Stimulated activated CD4-positive, alpha-beta T cell treated with anti-CD3 and anti-CD28 coated beads, TNF-alpha, amount 100 ng/mL, for 24 hours (primary cell): ENCODE data around the gene REEP6.

ENCODE experiments used
- DNase-seq, 3 experiments: peaks; one replicate each; pipeline ENCODE4 v3.0.0-alpha.2; 2020; ENCODE audit warnings: low read depth in 3 of 3

Gene REEP6

DNA sequence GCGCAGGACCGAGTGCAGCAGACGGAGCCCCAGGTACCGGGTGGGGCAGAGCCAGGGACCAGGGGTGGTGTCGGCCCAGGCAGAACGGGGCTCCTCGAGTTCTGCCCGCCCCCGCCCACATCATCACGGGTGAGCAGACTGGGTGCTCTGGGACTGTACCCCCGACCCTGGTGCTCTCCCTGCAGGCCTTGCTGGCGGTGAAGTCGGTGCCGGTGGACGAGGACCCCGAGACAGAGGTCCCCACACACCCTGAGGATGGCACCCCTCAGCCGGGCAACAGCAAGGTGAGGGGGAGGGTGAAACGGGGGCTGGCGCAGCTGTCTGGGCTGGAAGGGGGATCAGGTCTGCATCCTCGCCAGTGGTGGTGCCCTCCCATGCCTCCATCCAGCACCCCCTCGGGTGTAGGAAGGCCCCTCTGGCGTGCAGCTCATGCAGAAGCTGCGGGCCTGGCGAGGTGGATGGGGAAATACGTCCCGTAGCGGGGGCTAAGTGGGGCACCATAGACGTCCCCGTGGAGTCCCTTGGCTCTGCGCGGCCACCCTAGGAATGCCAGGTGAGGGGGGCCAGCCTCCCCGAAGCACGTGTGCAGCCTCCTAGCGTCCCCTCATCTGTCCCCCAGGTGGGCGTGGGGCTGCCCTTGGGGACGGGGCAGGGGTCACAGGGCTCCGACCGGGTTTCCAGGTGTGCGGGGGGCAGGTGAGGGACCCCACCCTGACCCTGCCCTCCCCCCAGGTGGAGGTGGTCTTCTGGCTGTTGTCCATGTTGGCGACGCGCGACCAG lies 34.7 kb upstream of the REEP6 start:
- no peak for DNase-seq

- DNase-seq = no peak
These were observed 33.8 kb upstream of the REEP6 start for GRCh38 chr19:1457031-1457739.

- DNase-seq = no peak
These were observed 33.1 kb upstream of the REEP6 start for GRCh38 chr19:1457892-1458291.

DNA sequence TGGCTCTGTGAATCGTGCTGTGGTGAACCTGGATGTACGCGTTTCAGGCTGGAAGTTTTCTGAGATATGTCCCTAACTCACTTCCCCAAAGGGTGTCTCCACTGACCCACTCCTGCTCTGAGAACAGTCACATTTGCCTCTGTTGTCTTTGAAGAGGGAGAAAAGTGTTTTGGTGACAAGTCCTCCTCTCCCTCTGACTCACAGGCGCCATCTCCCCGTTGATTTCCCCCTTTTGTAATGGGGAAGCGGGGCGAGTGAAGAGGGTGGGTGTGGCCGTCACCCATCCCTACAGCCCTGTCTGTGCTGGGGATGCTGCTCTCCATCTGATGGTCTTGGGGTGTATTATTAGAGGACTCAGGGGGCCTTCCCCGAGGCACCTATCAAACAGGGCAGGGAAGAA lies 31.5 kb upstream of the REEP6 start:
- no peak for DNase-seq

DNA sequence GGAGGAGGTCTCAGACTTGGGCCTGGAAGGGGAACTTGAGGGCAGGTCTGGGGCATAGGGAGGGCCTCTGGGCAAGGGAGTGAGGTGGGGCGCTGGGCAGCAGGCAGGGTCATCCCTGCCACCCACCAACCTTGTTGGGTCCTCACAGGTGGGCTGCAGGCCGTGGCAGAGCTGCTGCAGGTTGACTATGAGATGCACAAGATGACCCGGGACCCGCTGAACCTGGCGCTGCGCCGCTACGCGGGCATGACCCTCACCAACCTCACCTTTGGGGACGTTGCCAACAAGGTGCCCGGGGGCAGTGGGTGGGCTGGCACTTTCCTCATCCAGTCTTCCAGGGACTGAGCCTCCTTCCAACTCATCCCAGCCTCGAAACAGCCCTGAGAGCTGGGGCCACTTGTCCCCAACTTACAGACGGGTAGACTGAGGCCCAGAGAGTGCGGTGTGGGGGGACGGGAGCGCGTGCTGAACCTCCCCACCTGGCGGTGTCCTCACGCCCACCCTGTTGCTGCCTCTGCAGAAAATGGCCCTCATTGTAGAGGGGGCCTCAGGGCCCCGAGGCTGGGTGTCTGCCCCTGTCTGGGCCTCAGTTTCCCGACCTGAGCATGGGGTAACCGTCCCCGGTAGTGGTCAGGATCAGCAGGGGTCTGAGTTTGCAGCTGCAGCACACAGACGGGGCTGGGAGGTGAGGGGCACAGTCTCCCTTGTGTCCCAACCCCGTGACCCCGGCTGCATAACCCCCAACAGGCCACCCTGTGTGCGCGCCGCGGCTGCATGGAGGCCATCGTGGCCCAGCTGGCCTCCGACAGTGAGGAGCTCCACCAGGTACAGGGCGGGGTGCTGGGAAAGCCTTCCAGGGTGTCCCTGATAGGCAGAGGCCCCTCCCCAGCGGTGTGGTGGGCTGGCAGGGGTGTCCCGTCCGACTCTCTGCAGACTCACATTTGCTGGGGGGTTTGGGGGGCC lies 30.7 kb upstream of the REEP6 start:
- DNase-seq = no peak

GRCh38 chr19:1461862-1462261 lies 29.1 kb upstream of the REEP6 start:
- no peak for DNase-seq

DNA sequence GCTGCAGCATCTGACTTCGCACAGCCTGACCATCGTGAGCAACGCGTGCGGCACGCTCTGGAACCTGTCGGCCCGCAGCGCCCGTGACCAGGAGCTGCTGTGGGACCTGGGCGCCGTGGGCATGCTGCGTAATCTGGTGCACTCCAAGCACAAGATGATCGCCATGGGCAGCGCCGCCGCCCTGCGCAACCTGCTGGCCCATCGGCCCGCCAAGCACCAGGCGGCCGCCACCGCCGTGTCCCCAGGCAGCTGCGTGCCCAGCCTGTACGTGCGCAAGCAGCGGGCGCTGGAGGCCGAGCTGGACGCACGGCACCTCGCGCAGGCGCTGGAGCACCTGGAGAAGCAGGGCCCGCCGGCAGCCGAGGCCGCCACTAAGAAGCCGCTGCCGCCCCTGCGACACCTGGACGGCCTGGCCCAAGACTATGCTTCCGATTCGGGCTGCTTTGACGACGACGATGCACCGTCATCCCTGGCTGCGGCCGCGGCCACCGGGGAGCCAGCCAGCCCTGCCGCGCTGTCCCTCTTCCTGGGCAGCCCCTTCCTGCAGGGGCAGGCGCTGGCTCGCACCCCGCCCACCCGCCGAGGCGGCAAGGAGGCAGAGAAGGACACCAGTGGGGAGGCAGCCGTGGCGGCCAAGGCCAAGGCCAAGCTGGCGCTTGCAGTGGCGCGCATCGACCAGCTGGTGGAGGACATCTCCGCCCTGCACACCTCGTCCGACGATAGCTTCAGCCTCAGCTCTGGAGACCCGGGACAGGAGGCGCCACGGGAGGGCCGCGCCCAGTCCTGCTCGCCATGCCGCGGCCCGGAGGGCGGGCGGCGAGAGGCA lies 25.6 kb upstream of the REEP6 start:
- DNase-seq = no peak

DNA sequence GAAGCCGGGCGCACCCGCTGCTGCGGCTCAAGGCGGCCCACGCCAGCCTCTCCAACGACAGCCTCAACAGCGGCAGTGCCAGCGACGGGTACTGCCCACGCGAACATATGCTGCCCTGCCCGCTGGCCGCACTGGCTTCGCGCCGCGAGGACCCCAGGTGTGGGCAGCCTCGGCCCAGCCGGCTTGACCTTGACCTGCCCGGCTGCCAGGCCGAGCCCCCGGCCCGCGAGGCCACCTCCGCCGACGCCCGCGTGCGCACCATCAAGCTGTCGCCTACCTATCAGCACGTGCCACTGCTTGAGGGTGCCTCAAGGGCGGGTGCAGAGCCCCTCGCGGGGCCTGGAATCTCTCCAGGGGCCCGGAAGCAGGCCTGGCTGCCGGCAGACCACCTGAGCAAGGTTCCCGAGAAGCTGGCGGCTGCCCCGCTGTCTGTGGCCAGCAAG lies 24.9 kb upstream of the REEP6 start:
- DNase-seq = no peak

GRCh38 chr19:1466461-1467214 lies 24.3 kb upstream of the REEP6 start:
- no peak for DNase-seq

DNA sequence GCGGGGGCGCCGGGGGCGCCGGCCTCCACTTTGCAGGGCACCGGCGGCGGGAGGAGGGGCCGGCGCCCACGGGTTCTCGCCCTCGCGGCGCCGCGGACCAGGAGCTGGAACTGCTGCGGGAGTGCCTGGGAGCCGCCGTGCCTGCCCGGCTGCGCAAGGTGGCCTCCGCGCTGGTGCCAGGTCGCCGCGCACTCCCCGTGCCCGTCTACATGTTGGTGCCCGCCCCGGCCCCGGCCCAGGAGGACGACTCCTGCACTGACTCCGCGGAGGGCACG lies 23.8 kb upstream of the REEP6 start:
- DNase-seq = no peak

DNA sequence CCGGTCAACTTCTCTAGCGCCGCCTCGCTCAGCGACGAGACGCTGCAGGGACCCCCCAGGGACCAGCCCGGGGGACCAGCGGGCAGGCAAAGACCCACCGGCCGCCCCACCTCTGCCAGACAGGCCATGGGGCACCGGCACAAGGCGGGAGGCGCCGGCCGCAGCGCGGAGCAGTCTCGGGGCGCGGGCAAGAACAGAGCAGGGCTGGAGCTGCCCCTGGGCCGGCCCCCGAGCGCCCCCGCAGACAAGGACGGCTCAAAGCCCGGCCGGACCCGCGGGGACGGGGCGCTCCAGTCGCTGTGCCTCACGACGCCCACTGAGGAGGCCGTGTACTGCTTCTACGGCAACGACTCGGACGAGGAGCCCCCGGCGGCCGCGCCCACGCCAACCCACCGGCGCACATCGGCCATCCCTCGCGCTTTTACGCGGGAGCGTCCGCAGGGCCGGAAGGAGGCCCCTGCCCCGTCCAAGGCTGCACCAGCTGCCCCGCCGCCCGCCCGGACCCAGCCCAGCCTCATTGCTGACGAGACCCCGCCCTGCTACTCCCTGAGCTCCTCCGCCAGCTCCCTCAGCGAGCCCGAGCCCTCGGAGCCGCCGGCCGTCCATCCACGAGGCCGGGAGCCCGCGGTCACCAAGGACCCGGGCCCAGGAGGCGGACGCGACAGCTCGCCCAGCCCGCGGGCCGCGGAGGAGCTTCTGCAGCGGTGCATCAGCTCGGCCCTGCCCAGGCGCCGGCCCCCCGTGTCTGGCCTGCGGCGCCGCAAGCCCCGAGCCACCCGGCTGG lies 23.3 kb upstream of the REEP6 start:
- no peak for DNase-seq

DNA sequence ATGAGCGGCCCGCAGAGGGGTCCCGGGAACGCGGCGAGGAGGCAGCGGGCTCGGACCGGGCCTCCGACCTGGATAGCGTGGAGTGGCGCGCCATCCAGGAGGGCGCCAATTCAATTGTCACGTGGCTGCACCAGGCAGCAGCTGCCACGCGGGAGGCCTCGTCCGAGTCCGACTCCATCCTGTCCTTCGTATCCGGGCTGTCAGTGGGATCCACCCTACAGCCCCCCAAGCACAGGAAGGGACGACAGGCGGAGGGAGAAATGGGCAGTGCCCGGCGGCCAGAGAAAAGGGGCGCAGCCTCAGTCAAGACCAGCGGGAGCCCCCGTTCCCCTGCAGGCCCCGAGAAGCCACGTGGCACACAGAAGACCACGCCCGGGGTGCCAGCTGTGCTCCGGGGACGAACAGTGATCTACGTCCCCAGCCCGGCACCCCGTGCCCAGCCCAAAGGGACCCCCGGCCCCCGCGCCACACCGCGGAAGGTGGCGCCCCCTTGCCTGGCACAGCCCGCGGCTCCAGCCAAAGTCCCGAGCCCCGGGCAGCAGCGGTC lies 22.6 kb upstream of the REEP6 start:
- no peak for DNase-seq

- peak in 1 of 3 experiments; percentile 54 for DNase-seq
These were observed 22.1 kb upstream of the REEP6 start for GRCh38 chr19:1468821-1469254.

DNA sequence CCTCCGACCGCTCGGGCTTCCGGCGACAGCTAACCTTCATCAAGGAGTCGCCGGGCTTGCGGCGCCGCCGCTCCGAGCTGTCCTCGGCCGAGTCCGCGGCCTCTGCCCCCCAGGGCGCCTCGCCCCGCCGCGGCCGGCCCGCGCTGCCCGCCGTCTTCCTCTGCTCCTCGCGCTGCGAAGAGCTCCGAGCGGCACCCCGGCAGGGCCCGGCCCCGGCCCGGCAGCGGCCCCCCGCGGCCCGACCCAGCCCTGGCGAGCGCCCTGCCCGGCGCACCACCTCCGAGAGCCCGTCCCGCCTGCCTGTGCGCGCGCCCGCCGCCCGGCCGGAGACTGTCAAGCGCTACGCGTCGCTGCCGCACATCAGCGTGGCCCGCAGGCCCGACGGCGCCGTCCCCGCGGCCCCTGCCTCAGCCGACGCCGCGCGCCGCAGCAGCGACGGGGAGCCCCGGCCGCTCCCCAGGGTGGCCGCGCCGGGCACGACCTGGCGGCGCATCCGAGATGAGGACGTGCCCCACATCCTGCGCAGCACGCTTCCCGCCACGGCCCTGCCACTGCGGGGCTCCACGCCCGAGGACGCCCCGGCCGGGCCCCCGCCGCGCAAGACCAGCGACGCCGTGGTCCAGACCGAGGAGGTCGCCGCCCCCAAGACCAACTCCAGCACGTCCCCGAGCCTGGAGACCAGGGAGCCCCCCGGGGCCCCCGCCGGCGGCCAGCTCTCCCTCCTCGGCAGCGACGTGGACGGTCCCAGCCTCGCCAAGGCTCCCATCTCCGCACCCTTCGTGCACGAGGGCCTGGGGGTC lies 21.5 kb upstream of the REEP6 start:
- DNase-seq = no peak

GRCh38 chr19:1470055-1470304 lies 21.0 kb upstream of the REEP6 start:
- no peak for DNase-seq

DNA sequence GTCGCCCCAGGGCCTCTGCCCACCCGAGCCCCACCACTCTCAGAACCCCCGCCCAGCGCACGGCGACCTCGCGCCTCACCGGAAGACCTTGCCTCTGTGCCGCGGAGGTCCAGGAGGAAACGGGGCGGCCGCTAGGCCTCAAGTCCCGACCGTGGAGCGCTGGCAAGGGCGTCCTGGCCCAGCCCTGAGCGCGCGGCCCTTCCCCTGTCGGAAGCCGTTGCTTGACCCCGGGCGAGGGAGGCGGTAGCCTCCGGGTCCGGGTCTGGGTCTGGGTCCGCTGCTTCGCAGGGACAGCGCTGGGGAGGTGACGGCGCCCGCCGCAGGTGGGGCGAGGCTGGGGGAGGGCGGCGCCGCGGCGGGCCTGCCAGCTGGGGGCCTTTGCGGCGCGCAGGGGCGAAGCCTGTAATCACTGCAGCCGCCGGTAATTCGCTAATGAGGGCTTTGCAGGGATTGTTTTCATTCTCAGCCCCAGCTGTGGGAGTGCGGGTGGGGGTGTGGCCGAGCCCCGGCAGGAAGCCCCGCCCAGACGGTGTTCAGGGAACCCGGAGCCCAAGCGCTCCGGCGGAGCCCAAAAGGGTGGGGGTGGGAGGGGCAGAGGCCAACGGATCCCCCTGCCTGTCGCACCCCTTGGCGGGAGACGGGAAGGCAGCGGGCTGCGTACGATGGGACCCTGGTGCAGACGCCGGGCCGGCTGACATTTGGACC lies 20.5 kb upstream of the REEP6 start:
- DNase-seq = peak; percentile 51 to 79 (median 52)

- no peak for DNase-seq
These were observed 19.9 kb upstream of the REEP6 start for GRCh38 chr19:1471010-1471514.

- DNase-seq = no peak
These were observed 19.3 kb upstream of the REEP6 start for GRCh38 chr19:1471515-1472160.
